ENCODE results near the gene FTHL17. TPM values are rescaled to one million over a fixed set of nuclear protein-coding genes. Genes with fewer than 3 reads are reported as not detected.

The FTHL17 gene
- total and polyA plus RNA-seq, 8 donors = not detected

DNA sequence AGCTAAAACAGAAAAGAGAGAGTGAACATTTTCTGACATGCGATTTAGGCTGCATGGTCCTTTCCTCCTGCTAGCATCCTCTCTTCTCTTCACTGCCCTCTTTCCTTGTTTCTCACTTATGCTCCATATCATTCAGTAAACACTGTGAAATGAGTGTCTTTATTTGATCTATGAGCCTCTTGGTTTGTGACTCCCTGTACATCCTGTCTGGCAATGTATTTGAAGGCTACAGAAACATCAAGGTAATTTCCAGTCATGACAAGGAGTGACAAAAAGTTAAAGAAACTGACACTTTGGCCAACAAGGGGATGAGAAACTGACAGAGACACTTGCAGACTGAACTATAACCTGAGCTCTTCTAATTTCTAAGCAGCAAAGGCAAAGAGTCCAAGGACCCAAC is 8.7 kb downstream of the FTHL17 start:
- TF ChIP-seq, protein P1, sequence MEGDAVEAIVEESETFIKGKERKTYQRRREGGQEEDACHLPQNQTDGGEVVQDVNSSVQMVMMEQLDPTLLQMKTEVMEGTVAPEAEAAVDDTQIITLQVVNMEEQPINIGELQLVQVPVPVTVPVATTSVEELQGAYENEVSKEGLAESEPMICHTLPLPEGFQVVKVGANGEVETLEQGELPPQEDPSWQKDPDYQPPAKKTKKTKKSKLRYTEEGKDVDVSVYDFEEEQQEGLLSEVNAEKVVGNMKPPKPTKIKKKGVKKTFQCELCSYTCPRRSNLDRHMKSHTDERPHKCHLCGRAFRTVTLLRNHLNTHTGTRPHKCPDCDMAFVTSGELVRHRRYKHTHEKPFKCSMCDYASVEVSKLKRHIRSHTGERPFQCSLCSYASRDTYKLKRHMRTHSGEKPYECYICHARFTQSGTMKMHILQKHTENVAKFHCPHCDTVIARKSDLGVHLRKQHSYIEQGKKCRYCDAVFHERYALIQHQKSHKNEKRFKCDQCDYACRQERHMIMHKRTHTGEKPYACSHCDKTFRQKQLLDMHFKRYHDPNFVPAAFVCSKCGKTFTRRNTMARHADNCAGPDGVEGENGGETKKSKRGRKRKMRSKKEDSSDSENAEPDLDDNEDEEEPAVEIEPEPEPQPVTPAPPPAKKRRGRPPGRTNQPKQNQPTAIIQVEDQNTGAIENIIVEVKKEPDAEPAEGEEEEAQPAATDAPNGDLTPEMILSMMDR (IDR thresholded peaks at IDR 0.05) = no peak
- 72 to 92% methylated on average over 1 of the region's 1 CpG for WGBS, 2 donors
- no peak overlapping the region for H3K27ac ChIP-seq
- no peaks in the 10 kb centered on the region for H3K9me3 ChIP-seq
- ATAC-seq (no peak), FAIRE-seq (no peak), DNase-seq (no peak)
- no peaks in the 10 kb centered on the region for H3K36me3 ChIP-seq
- H3K4me3 ChIP-seq = no peak overlapping the region
- H3K4me1 ChIP-seq = no peaks in the 10 kb centered on the region
- intact Hi-C loops (cut with DNase I) = no loop called here
- peaks cover 0 to 8% (median 0%) of the 10 kb centered on the region in 4 donors for H3K27me3 ChIP-seq

DNA sequence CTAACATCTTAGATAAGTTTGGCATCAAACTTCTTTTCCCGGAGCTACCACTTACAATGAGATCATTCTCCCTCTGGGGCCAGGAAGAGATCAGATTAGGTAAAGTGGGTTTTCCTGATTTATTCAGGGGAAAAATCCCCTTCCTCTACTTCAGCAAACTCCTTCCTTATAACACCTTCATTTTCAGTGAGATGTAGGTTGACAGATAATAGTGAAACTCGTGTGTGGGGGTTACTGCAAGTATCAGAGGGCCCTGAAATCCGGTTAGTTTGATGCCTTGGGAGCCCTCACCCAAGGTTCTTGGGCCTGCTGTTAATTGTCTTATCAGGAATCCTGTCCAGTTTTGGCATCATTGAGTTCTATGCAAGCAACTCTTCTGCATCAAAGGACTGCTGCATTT is 10.8 kb downstream of the FTHL17 start:
- H3K36me3 ChIP-seq = no peaks in the 10 kb centered on the region
- intact Hi-C loops (cut with DNase I) = no loop called here
- H3K4me3 ChIP-seq = no peak overlapping the region
- peaks cover 0 to 8% (median 0%) of the 10 kb centered on the region in 4 donors for H3K27me3 ChIP-seq
- no peak overlapping the region for H3K27ac ChIP-seq
- H3K4me1 ChIP-seq = no peaks in the 10 kb centered on the region
- ATAC-seq (no peak), FAIRE-seq (no peak), DNase-seq (no peak)
- TF ChIP-seq, protein P1 (IDR thresholded peaks at IDR 0.05) = no peak
- no peaks in the 10 kb centered on the region for H3K9me3 ChIP-seq
- 70 to 80% methylated on average over 3 of the region's 3 CpGs for WGBS, 2 donors

DNA sequence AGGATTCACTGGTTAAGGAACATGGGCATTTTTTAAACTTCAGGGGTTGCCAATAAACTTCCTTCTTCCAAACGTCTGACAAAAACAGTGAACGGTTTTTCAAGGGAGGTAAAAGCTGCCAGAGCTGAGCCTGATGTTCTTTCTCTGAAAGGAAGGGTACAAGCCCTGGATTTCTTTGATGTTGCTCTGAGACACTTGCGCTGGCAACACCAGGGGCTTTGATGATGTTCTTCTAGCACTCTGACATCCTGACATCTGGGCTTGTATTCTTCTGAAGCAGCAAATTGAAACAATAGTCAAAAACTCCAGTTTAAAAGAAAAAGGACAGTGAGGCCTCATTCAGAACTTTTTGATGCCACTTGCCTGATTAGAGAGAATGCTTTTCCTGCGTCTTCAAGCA is 11.8 kb downstream of the FTHL17 start:
- Histone ChIP-seq H3K4me3 (no peak overlapping the region), H3K27me3 (peaks cover 0 to 3% (median 0%) of the 10 kb centered on the region in 4 donors), H3K9me3 (no peaks in the 10 kb centered on the region), H3K36me3 (no peaks in the 10 kb centered on the region), H3K27ac (no peak overlapping the region), H3K4me1 (no peaks in the 10 kb centered on the region)
- ATAC-seq = no peak
- FAIRE-seq = no peak
- intact Hi-C loops (cut with DNase I) = no loop called here
- WGBS, 2 donors = 43 to 68% methylated on average over 4 of the region's 4 CpGs
- DNase-seq = no peak
- TF ChIP-seq, protein P1 (IDR thresholded peaks at IDR 0.05) = no peak

DNA sequence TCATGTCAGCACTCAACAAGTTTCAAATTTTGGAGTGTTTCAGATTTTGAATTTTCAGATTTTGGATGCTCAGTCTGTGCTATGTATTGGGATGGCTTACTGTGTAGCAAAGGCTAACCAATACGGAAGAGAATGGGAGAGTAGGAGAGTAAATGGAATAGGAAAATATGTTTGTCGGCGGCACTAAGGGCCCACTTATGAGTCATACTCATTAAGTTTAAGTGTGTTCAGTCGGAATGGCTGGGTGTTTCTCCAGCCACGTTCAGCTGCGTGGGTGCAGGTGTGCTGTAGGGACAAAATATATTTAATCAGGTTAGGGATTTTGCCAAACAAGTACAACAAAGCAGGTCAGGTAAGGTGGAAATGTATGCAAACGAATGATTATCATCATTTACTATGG is 13.6 kb downstream of the FTHL17 start:
- FAIRE-seq (no peak), ATAC-seq (no peak), DNase-seq (no peak)
- no peaks in the 10 kb centered on the region for H3K4me1 ChIP-seq
- no peak overlapping the region for H3K4me3 ChIP-seq
- H3K9me3 ChIP-seq = no peaks in the 10 kb centered on the region
- TF ChIP-seq, protein P1 (IDR thresholded peaks at IDR 0.05) = no peak
- peaks cover 0 to 3% (median 0%) of the 10 kb centered on the region in 4 donors for H3K27me3 ChIP-seq
- WGBS, 2 donors = 69 to 82% methylated on average over 7 of the region's 7 CpGs
- no peaks in the 10 kb centered on the region for H3K36me3 ChIP-seq
- intact Hi-C loops (cut with DNase I) = no loop called here
- H3K27ac ChIP-seq = no peak overlapping the region

DNA sequence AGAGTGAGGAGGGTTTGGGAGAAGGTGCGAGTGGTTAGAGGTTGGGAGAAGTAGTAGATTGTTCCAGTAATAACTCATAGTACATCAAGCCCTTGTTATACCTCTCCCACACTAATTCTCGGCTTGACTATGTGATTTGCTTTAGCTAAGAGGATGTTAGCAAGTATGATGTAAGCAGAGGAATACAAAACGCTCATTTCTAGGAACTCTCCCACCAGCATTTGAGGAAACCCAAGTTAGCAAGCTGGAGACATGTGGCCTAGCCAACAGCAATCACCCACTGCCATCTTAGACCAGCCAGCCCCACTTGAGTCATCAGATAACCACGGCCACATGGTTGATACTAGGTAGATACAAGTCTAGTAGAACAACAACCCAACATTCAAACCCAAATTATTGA is 14.2 kb downstream of the FTHL17 start:
- Histone ChIP-seq H3K27ac (no peak overlapping the region), H3K36me3 (no peaks in the 10 kb centered on the region), H3K9me3 (no peaks in the 10 kb centered on the region), H3K27me3 (peaks cover 0 to 3% (median 0%) of the 10 kb centered on the region in 4 donors), H3K4me3 (no peak overlapping the region), H3K4me1 (no peaks in the 10 kb centered on the region)
- DNase-seq (no peak), ATAC-seq (no peak), FAIRE-seq (no peak)
- TF ChIP-seq, protein P1 (IDR thresholded peaks at IDR 0.05) = no peak
- 71 to 82% methylated on average over 4 of the region's 4 CpGs for WGBS, 2 donors
- intact Hi-C loops (cut with DNase I) = no loop called here

All from pancreas (tissue), 10 donors.